H1 (cell line): ENCODE data around the gene CCER1.

Experiments
- CTCF ChIP-seq, 3 experiments: IDR thresholded peaks; 1 replicate in 2 of 3; 2 replicates in 1 of 3; pipeline versions ENCODE4 v1.5.1 to v1.6.1; 2011; ENCODE audit warnings: low read length in 3 of 3, mild to moderate bottlenecking in 3 of 3, inconsistent platforms in 2 of 3, low read depth in 1 of 3, moderate library complexity in 1 of 3; ENCODE audit not compliant: insufficient read depth in 1 of 3; ENCODE audit errors: control extremely low read depth in 1 of 3
- JUND ChIP-seq: IDR thresholded peaks from 2 replicates; pipeline ENCODE4 v1.6.1; 2011; ENCODE audit warnings: mild to moderate bottlenecking, improper control_type of control experiment, low read length

GRCh38 chr12:90958347-90958746, 3.4 kb upstream of the CCER1 start:
- TF ChIP-seq JUND: no peak
- no peak for TF ChIP-seq CTCF (IDR thresholded peaks at IDR 0.05; ENCODE audit: control extremely low read depth in 1 of 3, insufficient read depth in 1 of 3, low read depth in 1 of 3, low read length in 3 of 3)
